Measurements from ENCODE around the gene PEX6.
A peak's percentile ranks its signal among the peaks of the same experiment; 100 is the strongest.

PEX6 gene

DNA sequence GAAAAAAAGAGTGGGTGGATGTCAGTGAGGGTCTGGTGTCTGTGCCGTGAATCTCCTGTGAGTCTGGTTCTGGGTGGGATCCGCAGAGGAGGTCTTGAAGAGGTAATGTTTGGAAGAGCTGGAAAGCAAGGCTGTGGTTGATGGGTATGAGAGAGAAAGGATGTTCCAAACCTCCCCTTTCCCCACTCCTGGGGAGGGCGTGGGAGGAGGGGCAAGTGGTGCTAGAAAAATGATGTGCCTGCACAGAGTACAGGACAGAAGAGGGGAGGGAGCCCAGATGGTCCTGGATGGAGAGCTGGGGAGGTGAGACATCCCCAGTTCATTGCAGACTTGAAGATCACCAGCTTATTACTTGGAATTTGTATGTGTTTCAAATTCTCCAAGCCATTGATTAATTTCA lies 46.6 kb downstream of the PEX6 start:
- DNase-seq = no peak

DNA sequence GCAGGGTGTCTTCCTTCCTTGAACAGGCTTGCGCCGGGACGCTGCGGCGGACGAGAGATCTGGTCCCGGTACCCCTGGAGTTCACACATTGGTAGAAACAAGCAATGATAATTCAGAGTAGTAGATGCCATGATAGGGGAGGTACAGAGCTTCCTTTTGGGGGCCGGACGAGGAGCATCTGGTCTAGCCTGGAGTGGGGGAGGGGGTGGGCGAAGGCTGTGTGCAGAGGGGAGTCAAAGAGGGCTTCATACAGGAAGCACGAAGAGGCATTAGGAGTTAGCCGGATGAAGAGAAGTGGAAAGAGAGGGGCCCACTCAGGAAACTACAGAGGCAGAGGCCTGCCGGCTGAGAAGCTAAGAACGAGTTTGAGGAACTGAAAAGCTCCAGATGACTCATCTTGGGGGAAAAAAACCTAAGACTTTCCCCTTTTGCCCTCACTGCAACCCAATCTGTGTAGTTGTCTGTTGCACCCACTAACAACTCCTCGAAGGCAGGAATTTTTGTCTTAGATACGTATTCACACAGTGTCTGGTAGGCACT lies 49.1 kb downstream of the PEX6 start:
- peak; percentile 49 for DNase-seq

GRCh38 chr6:42928986-42929820 lies 49.8 kb downstream of the PEX6 start, which contains the start of gene CNPY3:
Gene CNPY3 (plus strand): TSS chr6:42929480. CDS start chr6:42929571, 91 bp downstream.
- DNase-seq = peak; percentile 89

DNA sequence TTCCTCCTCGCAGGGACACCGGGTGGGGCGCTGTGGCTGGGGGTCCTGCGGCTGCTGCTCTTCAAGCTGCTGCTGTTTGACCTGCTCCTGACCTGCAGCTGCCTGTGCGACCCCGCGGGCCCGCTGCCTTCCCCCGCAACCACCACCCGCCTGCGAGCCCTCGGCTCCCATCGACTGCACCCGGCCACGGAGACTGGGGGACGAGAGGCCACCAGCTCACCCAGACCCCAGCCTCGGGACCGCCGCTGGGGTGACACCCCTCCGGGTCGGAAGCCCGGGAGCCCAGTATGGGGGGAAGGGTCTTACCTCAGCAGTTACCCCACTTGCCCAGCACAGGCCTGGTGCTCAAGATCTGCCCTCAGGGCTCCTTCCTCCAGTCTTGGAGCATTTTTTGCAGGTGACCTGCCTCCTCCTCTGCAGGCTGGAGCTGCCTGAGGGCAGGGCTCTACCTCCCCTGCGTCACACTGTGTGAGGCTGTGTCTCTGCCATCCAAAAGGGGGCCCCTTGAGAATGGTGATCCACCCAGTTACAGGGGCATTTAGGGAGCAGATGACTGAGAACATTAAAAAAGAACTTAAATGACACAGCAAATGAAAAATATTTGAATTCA lies 53.6 kb downstream of the PEX6 start:
- DNase-seq = no peak

- DNase-seq = no peak
Observed at GRCh38 chr6:42923666-42924065, 55.3 kb downstream of the PEX6 start.

DNA sequence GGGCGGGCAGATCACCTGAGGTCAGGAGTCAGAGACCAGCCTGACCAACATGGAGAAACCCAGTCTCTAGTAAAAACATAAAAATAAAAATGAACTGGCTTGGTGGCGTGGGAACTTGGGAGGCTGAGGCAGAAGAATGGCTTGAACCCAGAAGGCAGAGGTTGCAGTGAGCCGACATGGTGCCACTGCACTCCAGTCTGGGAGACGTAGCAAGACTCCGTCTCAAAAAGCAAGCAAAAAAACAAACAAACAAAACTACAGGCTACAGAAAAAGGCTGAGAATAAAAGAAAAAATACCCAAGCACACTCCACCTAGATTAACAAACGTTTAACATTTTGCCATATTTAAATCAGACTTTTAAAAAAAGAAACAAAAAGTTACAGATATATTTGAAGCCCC lies 57.2 kb downstream of the PEX6 start:
- no peak for DNase-seq

GRCh38 chr6:42916288-42916687 lies 62.7 kb downstream of the PEX6 start:
- no peak for DNase-seq

- no peak for DNase-seq
Observed at GRCh38 chr6:42915732-42916131, 63.2 kb downstream of the PEX6 start, which contains the start of gene PTCRA. Gene PTCRA (plus strand): TSS chr6:42916053. CDS start chr6:42916070, 17 bp downstream.

DNA sequence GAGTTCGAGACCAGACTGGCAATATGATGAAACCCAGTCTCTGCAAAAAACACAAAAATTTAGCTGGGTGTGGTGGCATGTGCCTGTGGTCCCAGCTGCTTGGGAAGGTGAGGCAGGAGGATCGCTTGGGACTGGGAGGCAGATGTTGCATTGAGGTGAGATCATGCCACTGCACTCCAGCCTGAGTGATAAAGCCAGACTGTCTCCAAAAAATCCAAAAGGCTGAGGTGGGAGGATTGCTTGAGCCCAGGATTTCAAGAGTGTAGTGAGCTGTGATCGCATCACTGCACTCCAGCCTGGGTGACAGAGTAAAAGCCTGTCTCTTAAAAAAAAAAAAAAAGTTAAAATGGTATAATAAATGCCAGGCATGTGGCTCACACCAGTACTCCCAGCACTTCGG lies 64.4 kb downstream of the PEX6 start:
- no peak for DNase-seq
